Neural crest cell (in vitro differentiated cells): ENCODE measurements around the gene STPG2. TPM values are rescaled to one million over a fixed set of nuclear protein-coding genes. Genes with fewer than 3 reads are reported as not detected.

ENCODE experiments used
- DNase-seq: peaks from one replicate; pipeline ENCODE4 v3.0.0; 2021; ENCODE audit warnings: low read depth, mixed read lengths, low spot score
- H3K27ac Mint-ChIP-seq: one replicate; pipeline ENCODE4 v1.8.0; 2021; ENCODE audit warnings: mild to moderate bottlenecking, mixed read lengths; ENCODE audit not compliant: unreplicated experiment
- H3K27me3 Mint-ChIP-seq: 2 replicates; pipeline ENCODE4 v1.8.0; 2021; ENCODE audit warnings: low read depth, mild to moderate bottlenecking, mixed read lengths
- H3K36me3 Mint-ChIP-seq: 2 replicates; pipeline ENCODE4 v1.8.0; 2021; ENCODE audit warnings: low read depth, mild to moderate bottlenecking, mixed read lengths
- H3K4me1 Mint-ChIP-seq: 2 replicates; pipeline ENCODE4 v1.8.0; 2021; ENCODE audit warnings: mixed read lengths
- H3K4me3 Mint-ChIP-seq: one replicate; pipeline ENCODE4 v1.8.0; 2021; ENCODE audit warnings: mild to moderate bottlenecking, mixed read lengths
- H3K9me3 Mint-ChIP-seq: 2 replicates; pipeline ENCODE4 v1.8.0; 2021; ENCODE audit warnings: mixed read lengths
- CTCF ChIP-seq: fragments of 200-600 bp; sonication (generic); conservative IDR thresholded peaks from 2 replicates; pipeline ENCODE4 v1.5.0; 2021; ENCODE audit warnings: antibody characterized with exemption, mild to moderate bottlenecking
- total RNA-seq: library from RNA; stranded (reverse); gene quantifications from 2 replicates; pipeline ENCODE4 v1.2.1, GENCODE V29; 2021

The STPG2 gene
- total RNA-seq, 1 donor from 2014 or later: 0.21 TPM

GRCh38 chr4:98094118-98094517, 49.2 kb downstream of the STPG2 start:
- Mint-ChIP-seq H3K4me1 (no peaks in the 10 kb centered on the region), H3K27ac (no peak overlapping the region), H3K9me3 (peaks cover 7% of the 10 kb centered on the region), H3K36me3 (no peaks in the 10 kb centered on the region), H3K27me3 (no peaks in the 10 kb centered on the region), H3K4me3 (no peak overlapping the region)
- no peak for TF ChIP-seq CTCF
- no peak for DNase-seq

GRCh38 chr4:98093662-98094061, 49.6 kb downstream of the STPG2 start:
- H3K4me3 Mint-ChIP-seq: no peak overlapping the region
- peaks cover 7% of the 10 kb centered on the region for H3K9me3 Mint-ChIP-seq
- no peak for DNase-seq
- no peaks in the 10 kb centered on the region for H3K36me3 Mint-ChIP-seq
- H3K27ac Mint-ChIP-seq: no peak overlapping the region
- H3K27me3 Mint-ChIP-seq: no peaks in the 10 kb centered on the region
- H3K4me1 Mint-ChIP-seq: no peaks in the 10 kb centered on the region
- no peak for TF ChIP-seq CTCF

- peak; percentile 69 for TF ChIP-seq CTCF
- Mint-ChIP-seq H3K36me3 (no peaks in the 10 kb centered on the region), H3K4me3 (no peak overlapping the region), H3K9me3 (peaks cover 7% of the 10 kb centered on the region), H3K4me1 (no peaks in the 10 kb centered on the region), H3K27ac (no peak overlapping the region), H3K27me3 (no peaks in the 10 kb centered on the region)
- DNase-seq: no peak
Measured at GRCh38 chr4:98092833-98093439, 50.3 kb downstream of the STPG2 start.

GRCh38 chr4:98081936-98082335, 61.3 kb downstream of the STPG2 start:
- peaks cover 3% of the 10 kb centered on the region for H3K9me3 Mint-ChIP-seq
- H3K27ac Mint-ChIP-seq: no peak overlapping the region
- no peaks in the 10 kb centered on the region for H3K27me3 Mint-ChIP-seq
- H3K4me1 Mint-ChIP-seq: no peaks in the 10 kb centered on the region
- no peak overlapping the region for H3K4me3 Mint-ChIP-seq
- H3K36me3 Mint-ChIP-seq: no peaks in the 10 kb centered on the region
- TF ChIP-seq CTCF: no peak
- no peak for DNase-seq

GRCh38 chr4:98068495-98068894, 74.8 kb downstream of the STPG2 start:
- DNase-seq: no peak
- no peak overlapping the region for H3K4me3 Mint-ChIP-seq
- no peaks in the 10 kb centered on the region for H3K27me3 Mint-ChIP-seq

More at GRCh38 chr4:98068495-98068894, 74.8 kb downstream of the STPG2 start:
- Mint-ChIP-seq H3K36me3 (no peaks in the 10 kb centered on the region), H3K27ac (no peak overlapping the region), H3K4me1 (no peaks in the 10 kb centered on the region), H3K9me3 (peaks cover 3% of the 10 kb centered on the region)
- TF ChIP-seq CTCF: no peak
